Esophagus squamous epithelium (tissue), 5 donors: ENCODE results near the gene KDSR. TPM values are rescaled to one million over a fixed set of nuclear protein-coding genes. Genes with fewer than 3 reads are reported as not detected.

Experiments used
- DNase-seq: peaks from one replicate; lab custom pipeline; 2025; lab: John Stamatoyannopoulos, UW
- H3K27ac ChIP-seq, 4 donors: fragments of 200-600 bp; sonication (generic); one replicate each; pipeline ENCODE4 v1.5.1; 2016 to 2019; ENCODE audit warnings: mild to moderate bottlenecking in 1 of 4
- H3K27me3 ChIP-seq, 4 donors: fragments of 200-600 bp; sonication (generic); 1 replicate in 3 of 4; 2 replicates in 1 of 4; pipeline versions ENCODE4 v1.5.1 to v1.6.0; 2017 to 2021; ENCODE audit warnings: antibody characterized with exemption in 1 of 4
- H3K36me3 ChIP-seq, 3 donors: fragments of 200-600 bp; sonication (generic); one replicate each; pipeline ENCODE4 v1.5.1; 2016 to 2019
- H3K4me1 ChIP-seq, 3 donors: fragments of 200-600 bp; sonication (generic); one replicate each; pipeline ENCODE4 v1.5.1; 2017 to 2019
- H3K4me3 ChIP-seq, 4 donors: fragments of 200-600 bp; sonication (generic); 1 replicate in 3 of 4; 2 replicates in 1 of 4; pipeline ENCODE4 v1.5.1; 2016 to 2019; ENCODE audit warnings: mild to moderate bottlenecking in 2 of 4, moderate library complexity in 1 of 4
- H3K9me3 ChIP-seq, 3 donors: fragments of 200-600 bp; sonication (generic); one replicate each; pipeline ENCODE4 v1.5.1; 2016 to 2019
- CTCF ChIP-seq, 6 experiments: fragments of 450-650 bp in 4 of 6; fragments of 200-600 bp in 2 of 6; sonication (generic) in 2 of 6; IDR thresholded peaks; one replicate each; pipeline ENCODE4 v1.5.1; 2016 to 2019; ENCODE audit warnings: antibody characterized with exemption in 6 of 6, mild to moderate bottlenecking in 4 of 6, moderate library complexity in 4 of 6
- POLR2A ChIP-seq, 4 donors: fragments of 450-650 bp; IDR thresholded peaks; one replicate each; pipeline ENCODE4 v1.6.1; 2017; ENCODE audit warnings: antibody characterized with exemption in 4 of 4, mild to moderate bottlenecking in 4 of 4, moderate library complexity in 3 of 4
- WGBS, 2 donors: methylation state at CpG; one replicate each; pipeline ENCODE4 v1.1.5; 2018; 5-methylcytosine and 5-hydroxymethylcytosine counted together
- intact Hi-C: fragments of 100-400 bp; cut with DNase I; formaldehyde crosslinking; loops from one replicate; pipeline ENCODE4 v1.15.0; 2022
- total RNA-seq, 4 donors: library from RNA; depleted of rRNA; stranded (reverse); fragments of >200 nt; gene quantifications; one replicate each; pipeline ENCODE4 v1.1.0, GENCODE V29; 2016
- donor health status: DM: yes; HTN: yes; CAD: no.

The KDSR gene
- total RNA-seq, 4 donors from 2014 or later = 20.8 to 42.3 (median 23.0) TPM

- 70 to 93% methylated on average over 2 of the region's 2 CpGs for WGBS, 2 donors
- Histone ChIP-seq H3K27me3 (no peaks in the 10 kb centered on the region), H3K4me3 (no peak overlapping the region), H3K27ac (peak overlapping the region; percentile 69 to 90 (median 86)), H3K9me3 (no peaks in the 10 kb centered on the region), H3K4me1 (peaks cover 9 to 41% (median 18%) of the 10 kb centered on the region in 3 donors), H3K36me3 (peaks cover 4 to 90% (median 20%) of the 10 kb centered on the region in 3 donors)
- intact Hi-C loops = no loop called here
- DNase-seq = no peak
- TF ChIP-seq POLR2A (IDR thresholded peaks at IDR 0.05) (no peak), CTCF (IDR thresholded peaks at IDR 0.05) (no peak)
These were observed 22.1 kb downstream of the KDSR start for GRCh38 chr18:63344918-63345317.

GRCh38 chr18:63344263-63344662 lies 22.7 kb downstream of the KDSR start:
- peaks cover 0 to 89% (median 14%) of the 10 kb centered on the region in 3 donors for H3K36me3 ChIP-seq
- WGBS, 2 donors = 72 to 77% methylated on average over 4 to 5 of the region's 5 CpGs
- peak overlapping the region in 3 of 4 donors; percentile 86 to 90 (median 87) for H3K27ac ChIP-seq
- no peak for TF ChIP-seq POLR2A (IDR thresholded peaks at IDR 0.05)
- TF ChIP-seq CTCF (IDR thresholded peaks at IDR 0.05) = no peak
- H3K4me1 ChIP-seq = peaks cover 9 to 41% (median 18%) of the 10 kb centered on the region in 3 donors
- H3K9me3 ChIP-seq = no peaks in the 10 kb centered on the region
- no peak overlapping the region for H3K4me3 ChIP-seq
- no peaks in the 10 kb centered on the region for H3K27me3 ChIP-seq
- DNase-seq = no peak
- intact Hi-C loops = no loop called here

GRCh38 chr18:63342206-63342605 lies 24.8 kb downstream of the KDSR start:
- Histone ChIP-seq H3K27me3 (no peaks in the 10 kb centered on the region), H3K4me3 (no peak overlapping the region), H3K36me3 (peaks cover 0 to 90% (median 17%) of the 10 kb centered on the region in 3 donors), H3K9me3 (no peaks in the 10 kb centered on the region), H3K4me1 (peaks cover 9 to 32% (median 18%) of the 10 kb centered on the region in 3 donors), H3K27ac (no peak overlapping the region)
- 49 to 54% methylated on average over 5 of the region's 5 CpGs for WGBS, 2 donors
- DNase-seq = no peak
- TF ChIP-seq CTCF (IDR thresholded peaks at IDR 0.05) = peak in 4 of 6 experiments; percentile 24 to 45 (median 38)
- TF ChIP-seq POLR2A (IDR thresholded peaks at IDR 0.05) = no peak
- intact Hi-C loops = no loop called here

GRCh38 chr18:63339920-63340484 lies 27.0 kb downstream of the KDSR start:
- Histone ChIP-seq H3K9me3 (no peaks in the 10 kb centered on the region), H3K36me3 (peaks cover 0 to 96% (median 21%) of the 10 kb centered on the region in 3 donors), H3K4me3 (no peak overlapping the region), H3K4me1 (peaks cover 0 to 23% (median under 1%) of the 10 kb centered on the region in 3 donors), H3K27ac (peak overlapping the region in 1 of 4 donors; percentile 34), H3K27me3 (no peaks in the 10 kb centered on the region)
- no peak for DNase-seq
- 24 to 31% methylated on average over 4 of the region's 4 CpGs for WGBS, 2 donors
- intact Hi-C loops = no loop called here
- TF ChIP-seq POLR2A (IDR thresholded peaks at IDR 0.05) = no peak
- peak in 4 of 6 experiments; percentile 30 to 39 (median 38) for TF ChIP-seq CTCF (IDR thresholded peaks at IDR 0.05)

GRCh38 chr18:63336366-63337099 lies 30.5 kb downstream of the KDSR start:
- Histone ChIP-seq H3K27ac (peak overlapping the region in 3 of 4 donors; percentile 41 to 60 (median 51)), H3K9me3 (no peaks in the 10 kb centered on the region), H3K4me3 (no peak overlapping the region), H3K36me3 (peaks cover 0 to 96% (median 34%) of the 10 kb centered on the region in 3 donors), H3K27me3 (no peaks in the 10 kb centered on the region), H3K4me1 (peaks cover 0 to 13% (median 0%) of the 10 kb centered on the region in 3 donors)
- intact Hi-C loops = no loop called here
- no peak for TF ChIP-seq CTCF (IDR thresholded peaks at IDR 0.05)
- TF ChIP-seq POLR2A (IDR thresholded peaks at IDR 0.05) = no peak
- DNase-seq = no peak
- WGBS, 2 donors = 33 to 39% methylated on average over 8 of the region's 8 CpGs
